ENCODE data around the gene VWDE.

DNA sequence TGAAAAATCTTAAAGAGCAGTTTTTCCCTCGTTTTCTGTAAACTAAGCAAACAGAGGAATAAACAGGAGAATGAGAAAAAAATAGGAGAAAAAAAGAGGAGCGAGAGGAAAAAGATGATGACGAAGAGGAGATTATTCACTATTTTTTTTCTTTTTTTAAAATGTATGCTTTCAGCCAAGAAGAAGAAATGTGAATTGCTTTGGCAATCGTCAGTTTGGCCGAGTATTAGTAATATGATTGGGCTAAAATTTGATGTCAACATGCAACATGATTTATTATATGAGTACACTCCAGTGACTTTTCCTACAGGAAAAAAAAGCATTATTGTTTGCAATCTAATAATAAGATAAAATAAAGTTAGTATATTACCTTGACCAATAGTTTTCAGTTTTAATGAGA is 26.3 kb downstream of the VWDE start:
- TF ChIP-seq, protein P1, sequence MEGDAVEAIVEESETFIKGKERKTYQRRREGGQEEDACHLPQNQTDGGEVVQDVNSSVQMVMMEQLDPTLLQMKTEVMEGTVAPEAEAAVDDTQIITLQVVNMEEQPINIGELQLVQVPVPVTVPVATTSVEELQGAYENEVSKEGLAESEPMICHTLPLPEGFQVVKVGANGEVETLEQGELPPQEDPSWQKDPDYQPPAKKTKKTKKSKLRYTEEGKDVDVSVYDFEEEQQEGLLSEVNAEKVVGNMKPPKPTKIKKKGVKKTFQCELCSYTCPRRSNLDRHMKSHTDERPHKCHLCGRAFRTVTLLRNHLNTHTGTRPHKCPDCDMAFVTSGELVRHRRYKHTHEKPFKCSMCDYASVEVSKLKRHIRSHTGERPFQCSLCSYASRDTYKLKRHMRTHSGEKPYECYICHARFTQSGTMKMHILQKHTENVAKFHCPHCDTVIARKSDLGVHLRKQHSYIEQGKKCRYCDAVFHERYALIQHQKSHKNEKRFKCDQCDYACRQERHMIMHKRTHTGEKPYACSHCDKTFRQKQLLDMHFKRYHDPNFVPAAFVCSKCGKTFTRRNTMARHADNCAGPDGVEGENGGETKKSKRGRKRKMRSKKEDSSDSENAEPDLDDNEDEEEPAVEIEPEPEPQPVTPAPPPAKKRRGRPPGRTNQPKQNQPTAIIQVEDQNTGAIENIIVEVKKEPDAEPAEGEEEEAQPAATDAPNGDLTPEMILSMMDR (IDR thresholded peaks at IDR 0.05): no peak
- no peak for TF ChIP-seq POLR2AphosphoS5 (IDR thresholded peaks at IDR 0.05)

Data from upper lobe of left lung (tissue), 4 donors.